PFSK-1 (cell line): ENCODE data around the gene APP.

Experiments
- FOXP2 ChIP-seq: optimal IDR thresholded peaks from 2 replicates; pipeline ENCODE3; 2011; ENCODE audit warnings: borderline replicate concordance, control low read depth, inconsistent platforms; ENCODE audit not compliant: insufficient read depth; ENCODE audit errors: extremely low read length, extremely low read depth
- POLR2AphosphoS5 ChIP-seq: IDR thresholded peaks from 2 replicates; pipeline ENCODE4 v1.6.1; 2012; ENCODE audit warnings: low read depth, mild to moderate bottlenecking, control low read depth, low read length, moderate library complexity
- SIN3A ChIP-seq: IDR thresholded peaks from 2 replicates; pipeline ENCODE4 v1.6.1; 2012; ENCODE audit warnings: mild to moderate bottlenecking, low read length, moderate library complexity, borderline replicate concordance; ENCODE audit not compliant: insufficient read depth
- TAF1 ChIP-seq: IDR thresholded peaks from 2 replicates; pipeline ENCODE4 v1.6.1; 2012; ENCODE audit warnings: low read length, control low read depth, borderline replicate concordance; ENCODE audit not compliant: insufficient read depth
- TF ChIP-seq, protein P1 (sequence below), 2 experiments: IDR thresholded peaks; 2 replicates each; pipeline versions ENCODE4 v1.6.1 to v1.8.0; 2011 to 2012; ENCODE audit warnings: low read depth in 2 of 2, low read length in 2 of 2, control low read depth in 1 of 2, inconsistent platforms in 1 of 2, mild to moderate bottlenecking in 1 of 2, moderate library complexity in 1 of 2; ENCODE audit not compliant: insufficient read depth in 1 of 2

Gene APP

DNA sequence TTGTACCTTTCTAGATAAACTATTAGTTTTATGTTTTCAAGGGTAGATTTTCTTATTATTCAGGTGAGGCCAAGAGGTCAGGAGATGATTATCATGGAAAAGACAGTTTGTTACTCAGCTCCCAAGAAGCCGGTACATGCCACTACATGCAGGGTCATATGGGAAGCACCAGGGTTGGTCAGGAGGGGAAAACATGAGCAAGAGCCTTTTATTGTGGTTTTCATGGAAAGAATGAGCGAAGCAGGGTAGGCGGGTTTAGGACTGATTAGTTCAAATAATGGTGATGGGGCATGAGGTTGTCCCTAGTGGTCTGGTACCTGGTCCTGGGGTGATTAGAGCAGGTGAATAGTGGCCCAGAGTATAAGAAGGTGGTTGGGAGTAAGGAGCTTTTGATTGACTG is 189.9 kb downstream of the APP start:
- TF ChIP-seq, protein P1, sequence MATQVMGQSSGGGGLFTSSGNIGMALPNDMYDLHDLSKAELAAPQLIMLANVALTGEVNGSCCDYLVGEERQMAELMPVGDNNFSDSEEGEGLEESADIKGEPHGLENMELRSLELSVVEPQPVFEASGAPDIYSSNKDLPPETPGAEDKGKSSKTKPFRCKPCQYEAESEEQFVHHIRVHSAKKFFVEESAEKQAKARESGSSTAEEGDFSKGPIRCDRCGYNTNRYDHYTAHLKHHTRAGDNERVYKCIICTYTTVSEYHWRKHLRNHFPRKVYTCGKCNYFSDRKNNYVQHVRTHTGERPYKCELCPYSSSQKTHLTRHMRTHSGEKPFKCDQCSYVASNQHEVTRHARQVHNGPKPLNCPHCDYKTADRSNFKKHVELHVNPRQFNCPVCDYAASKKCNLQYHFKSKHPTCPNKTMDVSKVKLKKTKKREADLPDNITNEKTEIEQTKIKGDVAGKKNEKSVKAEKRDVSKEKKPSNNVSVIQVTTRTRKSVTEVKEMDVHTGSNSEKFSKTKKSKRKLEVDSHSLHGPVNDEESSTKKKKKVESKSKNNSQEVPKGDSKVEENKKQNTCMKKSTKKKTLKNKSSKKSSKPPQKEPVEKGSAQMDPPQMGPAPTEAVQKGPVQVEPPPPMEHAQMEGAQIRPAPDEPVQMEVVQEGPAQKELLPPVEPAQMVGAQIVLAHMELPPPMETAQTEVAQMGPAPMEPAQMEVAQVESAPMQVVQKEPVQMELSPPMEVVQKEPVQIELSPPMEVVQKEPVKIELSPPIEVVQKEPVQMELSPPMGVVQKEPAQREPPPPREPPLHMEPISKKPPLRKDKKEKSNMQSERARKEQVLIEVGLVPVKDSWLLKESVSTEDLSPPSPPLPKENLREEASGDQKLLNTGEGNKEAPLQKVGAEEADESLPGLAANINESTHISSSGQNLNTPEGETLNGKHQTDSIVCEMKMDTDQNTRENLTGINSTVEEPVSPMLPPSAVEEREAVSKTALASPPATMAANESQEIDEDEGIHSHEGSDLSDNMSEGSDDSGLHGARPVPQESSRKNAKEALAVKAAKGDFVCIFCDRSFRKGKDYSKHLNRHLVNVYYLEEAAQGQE (IDR thresholded peaks at IDR 0.05; ENCODE audit: insufficient read depth in 1 of 2, low read depth in 2 of 2, low read length in 2 of 2): no peak
- no peak for TF ChIP-seq TAF1
- TF ChIP-seq FOXP2: no peak
- TF ChIP-seq SIN3A: no peak
- no peak for TF ChIP-seq POLR2AphosphoS5

DNA sequence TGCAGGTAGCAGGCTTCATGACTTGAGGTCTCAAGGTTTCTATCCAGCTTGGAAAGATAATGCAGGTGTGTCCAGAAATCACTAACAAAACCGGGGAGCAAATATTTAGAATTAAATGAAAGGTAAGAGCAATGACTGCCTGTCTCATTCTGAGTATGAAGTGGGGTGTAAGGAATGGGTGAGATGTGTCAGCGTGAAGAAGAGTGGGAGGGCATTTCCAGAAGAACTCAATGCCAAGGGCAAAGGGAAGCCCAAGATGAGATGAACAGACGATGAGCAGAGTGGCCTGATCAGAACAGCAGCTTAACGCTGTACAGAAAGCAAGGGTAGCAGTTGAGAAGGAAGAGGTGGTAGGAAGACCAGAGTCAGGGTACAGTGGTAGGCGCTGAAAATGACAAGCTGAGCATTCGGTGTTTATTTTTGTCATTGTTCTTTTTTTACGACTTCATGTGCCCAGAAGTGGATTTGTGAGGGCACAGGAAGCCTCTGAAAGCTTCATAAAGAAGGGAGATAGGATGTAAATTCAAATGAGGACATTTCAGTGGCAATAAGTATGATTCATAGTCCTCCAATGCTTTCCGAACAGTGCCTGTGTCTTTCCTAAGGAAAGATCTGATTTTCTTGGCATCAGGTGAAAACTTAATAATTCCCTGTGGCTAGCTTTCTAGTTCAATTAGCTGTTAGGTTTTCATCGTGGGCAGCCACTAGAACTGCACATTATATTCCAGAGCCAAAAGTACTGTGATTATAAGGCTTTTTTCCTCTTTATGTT is 190.5 kb downstream of the APP start:
- TF ChIP-seq SIN3A (no peak), POLR2AphosphoS5 (no peak), TAF1 (no peak), FOXP2 (no peak)
- TF ChIP-seq, protein P1 (IDR thresholded peaks at IDR 0.05; ENCODE audit: insufficient read depth in 1 of 2, low read depth in 2 of 2, low read length in 2 of 2): no peak

DNA sequence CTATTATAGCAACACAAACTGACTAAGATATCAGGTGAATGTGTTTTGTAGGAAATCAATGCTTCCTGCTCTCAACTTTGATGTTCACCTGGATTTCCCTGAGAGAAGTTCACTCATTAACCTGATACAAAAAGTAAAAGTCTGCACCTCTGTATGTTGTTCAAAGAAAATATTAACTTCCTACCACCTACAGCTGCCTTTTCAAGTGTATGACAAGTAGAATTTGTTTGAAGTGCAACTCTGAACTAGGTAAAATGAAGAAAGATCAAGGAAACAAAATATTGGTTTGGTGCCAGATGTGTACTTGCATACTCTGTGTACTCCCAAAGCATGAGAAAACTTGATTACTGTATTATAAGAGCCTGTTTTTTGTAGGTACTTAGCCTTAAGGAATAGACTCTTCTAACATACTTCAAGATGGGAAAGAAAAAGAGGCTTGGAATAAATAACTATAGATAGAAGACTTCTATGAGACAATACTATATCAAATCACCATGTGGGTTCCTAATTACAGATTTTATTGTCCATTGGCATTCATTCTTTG is 193.4 kb downstream of the APP start:
- no peak for TF ChIP-seq SIN3A
- TF ChIP-seq FOXP2: no peak
- TF ChIP-seq POLR2AphosphoS5: no peak
- no peak for TF ChIP-seq TAF1
- TF ChIP-seq, protein P1 (IDR thresholded peaks at IDR 0.05; ENCODE audit: insufficient read depth in 1 of 2, low read depth in 2 of 2, low read length in 2 of 2): no peak

DNA sequence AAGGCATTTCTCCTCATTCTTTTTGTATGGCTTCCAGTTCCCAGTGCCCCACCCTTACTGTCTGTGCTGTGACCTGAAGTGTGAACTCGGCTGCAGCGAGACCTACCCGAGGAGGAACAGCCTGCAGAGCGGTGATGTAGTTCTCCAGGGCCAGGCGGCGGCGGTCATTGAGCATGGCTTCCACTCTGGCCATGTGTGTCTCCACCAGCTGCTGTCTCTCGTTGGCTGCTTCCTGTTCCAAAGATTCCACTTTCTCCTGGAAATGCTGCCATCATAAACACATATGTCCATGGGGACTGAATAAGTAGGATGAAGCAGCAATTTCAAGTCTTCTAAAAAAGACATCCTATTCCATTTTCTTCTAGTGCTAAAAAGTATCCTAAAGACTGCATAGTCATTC is 195.6 kb downstream of the APP start:
- TF ChIP-seq TAF1: no peak
- TF ChIP-seq, protein P1 (IDR thresholded peaks at IDR 0.05; ENCODE audit: insufficient read depth in 1 of 2, low read depth in 2 of 2, low read length in 2 of 2): no peak
- TF ChIP-seq POLR2AphosphoS5: no peak
- TF ChIP-seq FOXP2: no peak
- no peak for TF ChIP-seq SIN3A
